GF-D8 (cell line): Measurements from ENCODE around the gene GSTA1.
"Not testable (repeated sequence)": the region's sequence is repeated elsewhere in the genome, so short reads cannot be mapped to it uniquely, and the experiment has no call there.

Source experiments
- DNase-seq: peaks from one replicate; lab custom pipeline; 2025; lab: John Stamatoyannopoulos, UW

GSTA1 gene

DNA sequence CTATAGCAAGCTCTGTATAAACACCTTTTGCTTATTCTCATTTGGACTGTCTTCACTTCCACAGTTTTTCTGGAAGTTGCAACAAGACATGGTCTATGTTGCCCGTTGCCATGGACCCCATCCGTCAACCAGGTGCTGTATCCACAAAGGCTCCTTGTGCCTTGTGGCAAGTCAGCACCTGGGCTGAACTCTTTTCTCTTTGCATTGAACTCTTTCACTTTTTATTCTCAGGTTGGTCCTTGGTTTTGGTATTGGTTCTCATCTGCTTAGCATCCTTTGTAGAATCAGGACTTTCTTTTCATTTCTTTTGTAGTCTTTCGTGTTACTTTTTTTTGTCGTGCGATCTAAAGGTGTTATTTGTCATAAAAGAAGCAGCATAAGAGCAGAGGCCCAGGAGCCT, 5.0 kb upstream of the GSTA1 start:
- DNase-seq, result no peak

DNA sequence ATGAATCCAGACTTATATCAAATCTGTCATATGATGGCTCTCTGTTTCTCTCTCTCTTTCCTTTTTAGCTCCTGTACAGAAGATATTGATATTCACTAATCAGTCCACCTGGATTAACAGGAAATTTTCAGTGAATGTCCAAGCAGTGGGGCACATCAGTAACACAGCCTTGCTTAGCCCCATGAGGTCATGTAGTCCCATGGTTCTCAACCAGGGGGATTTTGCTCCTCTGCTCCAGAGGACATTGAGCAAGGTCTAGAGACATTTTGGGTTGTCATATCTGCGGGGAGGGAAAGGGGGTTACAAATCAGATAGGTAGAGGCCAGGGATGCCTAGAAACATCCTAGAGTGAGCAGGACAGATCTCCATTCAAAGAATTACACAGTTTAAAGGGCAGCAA, 810 bp downstream of the GSTA1 start:
- DNase-seq, result no peak

DNA sequence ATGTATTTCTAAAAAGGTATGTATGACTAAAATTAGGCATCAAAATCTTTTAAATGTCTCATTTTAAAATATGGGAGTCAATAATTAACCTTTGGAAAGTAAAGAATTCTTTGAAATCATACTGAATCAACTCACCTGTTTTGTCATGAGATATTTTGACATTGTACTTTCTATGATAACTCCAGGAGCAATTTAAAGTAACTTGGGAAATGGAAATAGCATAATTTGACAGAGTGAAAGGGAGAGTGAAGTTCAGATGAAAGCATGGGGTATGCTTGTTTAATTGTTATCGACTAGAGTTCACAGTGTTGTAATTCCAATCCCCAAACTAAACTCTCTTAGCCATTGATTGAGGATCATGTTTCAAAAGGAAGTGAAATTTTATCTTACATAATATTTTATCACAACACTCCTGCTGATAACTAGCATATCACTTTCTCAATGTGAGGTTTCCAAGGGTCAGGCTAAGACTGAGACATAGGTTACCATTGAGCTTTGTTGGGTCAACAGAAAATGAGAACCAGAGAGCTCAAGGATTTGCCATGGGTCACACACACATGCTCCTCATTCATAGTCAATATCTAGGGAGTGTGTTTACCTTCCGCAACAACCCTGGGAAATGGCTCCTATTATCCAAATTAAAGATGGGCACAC, 2.3 kb downstream of the GSTA1 start:
- no peak for DNase-seq

DNA sequence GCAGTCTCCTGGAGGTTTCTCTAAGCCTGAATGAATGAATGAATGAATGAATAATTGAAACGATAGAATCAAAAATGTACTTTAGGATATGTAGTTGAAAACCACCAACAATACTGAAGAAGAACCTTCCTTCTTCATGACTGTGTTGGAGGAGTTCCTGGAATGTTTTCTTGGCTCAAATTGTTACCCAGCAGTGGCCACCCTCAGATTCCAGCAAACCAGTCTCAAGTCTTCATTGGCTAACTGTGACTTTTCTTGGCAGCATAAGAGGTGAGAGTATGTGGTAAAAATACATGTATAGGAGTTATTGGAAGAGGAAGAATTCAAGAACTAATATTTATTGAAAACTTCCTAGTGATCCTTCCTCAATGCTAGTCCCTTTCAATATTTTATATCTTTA, 4.3 kb downstream of the GSTA1 start:
- DNase-seq, result not testable (repeated sequence)

DNA sequence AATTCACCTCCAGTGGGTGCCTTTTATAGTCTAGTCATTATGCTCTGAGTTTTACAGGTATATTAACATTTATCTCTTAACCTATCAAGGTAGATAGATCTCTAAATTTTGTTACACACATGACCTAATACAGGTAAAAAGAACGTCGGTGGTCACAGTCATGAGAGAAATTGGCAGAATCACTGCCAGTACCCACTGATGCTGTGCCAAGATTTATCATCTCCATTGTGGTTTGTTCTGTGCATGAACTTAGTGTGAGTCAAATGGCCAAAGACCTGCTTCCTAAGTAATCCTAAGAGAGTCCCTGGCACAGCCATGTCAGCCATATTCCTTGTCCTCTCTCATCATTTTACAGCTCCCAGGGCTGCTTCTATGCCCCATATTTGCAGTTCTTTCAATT, 9.2 kb downstream of the GSTA1 start:
- not testable (repeated sequence) for DNase-seq

DNA sequence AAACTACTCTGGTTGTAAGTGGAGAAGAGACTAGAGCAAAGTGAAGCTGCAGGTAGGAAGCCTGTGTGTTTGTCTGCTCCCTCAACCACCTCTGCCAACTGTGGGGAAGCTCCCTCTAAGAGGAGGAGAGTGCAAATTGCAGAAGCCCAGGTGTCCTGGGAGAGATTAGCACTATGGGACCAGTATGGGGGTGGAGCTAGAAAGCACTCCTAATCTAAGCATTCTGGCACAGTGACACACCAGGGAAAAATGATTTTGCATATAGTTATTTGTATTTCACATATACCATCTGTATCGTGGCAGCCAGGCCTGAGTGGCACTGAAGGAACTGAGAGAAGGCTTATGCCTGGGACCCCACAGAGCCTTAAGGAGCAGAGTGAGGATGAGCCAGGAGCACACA, 12.8 kb downstream of the GSTA1 start:
- DNase-seq, result no peak

DNA sequence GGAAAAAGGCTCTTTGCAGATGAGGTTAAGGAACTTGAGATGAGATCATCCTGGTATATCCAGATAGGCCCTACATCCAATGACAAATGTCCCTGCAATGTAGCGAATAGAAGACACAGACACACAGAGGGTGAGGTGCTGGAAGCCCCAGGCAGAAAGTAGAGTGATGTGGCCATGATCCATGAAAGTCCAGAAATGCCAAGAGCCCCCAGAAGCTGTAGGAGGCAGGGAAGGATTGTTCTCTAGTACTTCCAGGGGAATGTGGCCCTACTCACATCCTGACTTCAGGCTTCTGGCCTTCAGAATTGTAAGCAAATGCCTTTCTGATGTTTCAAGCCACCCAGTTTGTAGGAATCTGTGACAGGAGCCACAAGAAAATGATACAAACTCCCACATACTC, 14.0 kb downstream of the GSTA1 start:
- not testable (repeated sequence) for DNase-seq

DNA sequence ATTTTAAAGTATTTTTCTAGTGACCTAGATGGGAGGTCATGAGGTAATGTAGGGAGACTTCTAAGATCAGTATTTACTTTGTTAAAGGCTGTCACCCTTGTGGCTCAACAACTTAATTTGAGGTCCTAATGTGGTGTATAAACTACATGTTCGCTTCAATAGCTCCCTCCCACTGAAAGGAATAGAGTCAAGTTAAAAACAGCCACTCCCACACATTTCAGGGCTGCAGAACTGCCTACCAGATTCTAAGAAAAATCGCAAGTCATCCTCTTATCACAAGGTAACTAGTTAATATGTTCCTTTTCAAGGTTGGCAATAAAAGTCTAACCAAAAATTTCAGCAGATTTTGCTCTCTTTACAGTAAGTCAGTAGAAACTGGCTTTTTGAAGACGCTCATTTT, 15.1 kb downstream of the GSTA1 start:
- no peak for DNase-seq

DNA sequence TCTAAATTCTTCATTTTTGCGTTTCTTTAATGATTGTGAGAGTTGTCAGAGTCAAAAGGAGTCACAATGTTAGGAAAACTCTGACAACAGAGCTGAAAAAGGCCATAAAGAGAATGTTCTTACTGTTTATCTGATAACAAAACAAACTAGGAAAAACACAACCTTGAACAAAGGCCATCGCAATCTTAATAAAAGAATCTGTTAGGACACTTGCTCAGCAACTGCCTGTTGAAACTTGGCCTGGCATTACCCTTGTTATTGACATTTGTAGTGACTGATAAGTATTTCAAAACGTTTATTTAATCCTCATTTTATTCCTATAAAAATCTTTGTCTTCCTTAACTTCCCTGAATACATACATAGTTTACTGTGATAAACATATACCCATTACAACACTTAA, 15.7 kb downstream of the GSTA1 start:
- DNase-seq, result no peak

DNA sequence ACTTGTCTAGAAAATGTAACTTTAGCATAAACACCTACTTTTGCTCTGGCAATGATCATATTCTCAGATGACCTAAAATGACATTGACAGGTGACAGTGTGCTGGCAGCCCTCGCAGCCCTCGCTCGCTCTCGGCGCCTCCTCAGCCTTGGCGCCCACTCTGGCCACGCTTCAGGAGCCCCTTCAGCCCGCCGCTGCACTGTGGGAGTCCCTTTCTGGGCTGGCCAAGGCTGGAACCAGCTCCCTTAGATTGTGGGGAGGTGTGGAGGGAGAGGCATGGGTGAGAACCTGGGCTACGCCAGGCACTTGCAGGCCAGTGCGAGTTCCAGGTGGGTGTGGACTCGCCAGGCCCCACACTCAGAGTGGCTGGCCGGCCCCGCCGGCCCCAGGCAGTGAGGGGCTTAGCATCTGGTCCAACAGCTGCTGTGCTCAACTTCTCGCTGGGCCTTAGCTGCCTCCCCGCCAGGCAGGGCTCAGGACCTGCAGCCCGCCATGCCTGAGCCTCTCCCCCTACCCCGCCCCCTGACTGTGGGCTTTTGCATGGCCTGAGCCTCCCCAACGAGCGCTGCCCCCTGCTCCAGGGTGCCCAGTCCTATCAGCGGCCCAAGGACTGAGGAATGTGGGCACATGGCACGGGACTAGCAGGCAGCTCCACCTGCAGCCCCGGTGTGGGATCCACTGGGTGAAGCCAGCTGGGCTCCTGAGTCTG, 17.2 kb downstream of the GSTA1 start:
- DNase-seq, result no peak

DNA sequence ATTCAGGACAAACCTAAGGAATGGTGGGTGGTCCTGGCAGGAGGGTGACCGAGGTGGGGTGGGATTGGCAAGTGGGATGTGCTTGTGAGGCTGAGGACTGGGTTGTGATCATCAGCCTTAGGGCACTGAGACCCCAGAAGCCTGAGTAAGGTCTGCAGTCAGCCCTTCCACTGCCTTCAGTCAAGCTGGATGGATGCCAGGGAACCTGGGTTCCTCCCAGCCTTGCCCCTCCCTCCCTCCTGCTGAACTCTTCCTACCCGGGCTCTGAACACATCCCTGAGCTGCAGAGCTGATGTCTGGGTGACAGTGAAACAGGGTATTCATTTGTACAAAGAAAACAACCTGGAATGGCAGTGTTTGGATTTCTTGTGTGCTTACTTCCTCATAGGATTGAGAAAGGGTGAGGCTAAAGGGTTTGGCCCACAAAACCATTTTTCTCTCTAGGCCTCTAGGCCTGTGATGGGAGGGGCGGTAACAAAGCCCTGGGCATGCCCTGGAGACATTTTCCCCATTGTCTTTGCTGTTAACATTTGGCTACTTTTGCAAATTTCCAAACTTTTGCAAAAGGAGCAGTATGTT, 20.8 kb downstream of the GSTA1 start:
- not testable (repeated sequence) for DNase-seq

DNA sequence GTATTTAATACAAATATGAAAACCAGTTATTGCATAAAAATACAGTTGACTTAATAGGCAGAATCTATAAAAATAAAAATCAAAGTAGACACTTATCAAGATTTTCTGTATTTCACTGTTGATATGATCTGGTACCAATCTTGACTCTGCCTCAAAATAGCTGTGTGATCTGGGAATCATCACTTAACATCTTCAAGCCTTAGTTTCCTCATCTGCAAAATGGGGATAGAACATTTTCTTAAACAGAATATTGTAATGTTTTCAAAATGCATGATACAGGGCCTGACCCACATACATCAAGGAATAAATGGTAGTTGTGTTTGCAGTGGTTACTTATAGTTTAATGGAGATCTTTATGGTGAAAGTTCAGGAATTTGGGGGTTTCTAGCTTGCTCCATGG, 21.4 kb downstream of the GSTA1 start:
- not testable (repeated sequence) for DNase-seq

DNA sequence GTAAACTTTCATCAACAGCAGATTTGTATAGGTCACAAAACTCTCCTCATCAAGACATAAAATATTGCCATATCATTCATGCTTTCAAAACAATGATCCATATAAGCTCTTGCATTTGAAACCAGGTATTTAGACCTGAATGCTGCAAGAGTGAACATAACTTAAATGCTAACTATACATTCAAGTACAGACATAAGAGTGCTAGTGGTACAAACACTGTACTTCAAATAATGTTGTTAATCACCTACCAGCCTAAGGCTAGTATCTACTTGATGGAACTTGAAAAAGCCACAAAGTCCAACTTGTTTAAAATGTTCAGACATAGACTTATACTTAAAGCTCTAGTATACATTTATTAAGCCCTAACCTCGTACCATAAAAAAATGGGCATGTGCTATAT, 24.4 kb downstream of the GSTA1 start:
- no peak for DNase-seq

DNA sequence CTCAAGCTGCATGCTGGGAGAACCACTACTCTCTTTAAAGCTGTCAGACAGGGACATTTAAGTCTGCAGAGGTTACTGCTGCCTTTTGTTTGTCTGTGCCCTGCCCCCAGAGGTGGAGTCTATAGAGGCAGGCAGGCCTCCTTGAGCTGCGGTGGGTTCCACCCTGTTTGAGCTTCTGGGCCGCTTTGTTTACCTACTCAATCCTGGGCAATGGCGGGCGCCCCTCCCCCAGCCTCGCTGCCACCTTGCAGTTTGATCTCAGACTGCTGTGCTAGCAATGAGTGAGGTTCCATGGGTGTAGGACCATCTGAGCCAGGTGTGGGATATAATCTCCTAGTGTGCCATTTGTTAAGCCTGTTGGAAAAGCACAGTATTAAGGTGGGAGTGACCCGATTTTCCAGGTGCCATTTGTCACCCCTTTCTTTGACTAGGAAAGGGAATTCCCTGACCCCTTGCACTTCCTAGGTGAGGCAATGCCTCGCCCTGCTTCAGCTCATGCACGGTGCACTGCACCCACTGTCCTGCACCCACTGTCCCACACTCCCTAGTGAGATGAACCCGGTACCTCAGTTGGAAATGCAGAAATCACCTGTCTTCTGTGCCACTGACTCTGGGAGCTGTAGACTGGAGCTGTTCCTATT, 26.8 kb downstream of the GSTA1 start:
- not testable (repeated sequence) for DNase-seq

DNA sequence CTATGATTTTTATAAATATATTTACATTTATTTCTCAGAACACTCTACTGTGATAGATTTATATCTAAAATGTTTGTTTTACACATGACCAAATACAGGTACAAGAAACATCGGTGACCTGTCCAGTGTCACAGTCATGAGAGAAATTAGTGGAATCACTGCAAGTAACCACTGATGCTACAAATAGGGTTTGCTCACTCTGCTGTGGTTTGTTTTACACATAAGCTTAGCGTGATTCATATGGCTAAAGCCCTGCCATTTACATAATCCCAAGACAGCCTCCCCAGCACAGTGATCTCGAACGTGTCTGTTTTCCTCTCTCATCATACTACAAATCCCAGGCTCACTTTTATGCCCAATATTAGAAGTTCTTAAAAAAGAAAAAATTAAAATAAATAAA, 34.2 kb downstream of the GSTA1 start:
- not testable (repeated sequence) for DNase-seq

DNA sequence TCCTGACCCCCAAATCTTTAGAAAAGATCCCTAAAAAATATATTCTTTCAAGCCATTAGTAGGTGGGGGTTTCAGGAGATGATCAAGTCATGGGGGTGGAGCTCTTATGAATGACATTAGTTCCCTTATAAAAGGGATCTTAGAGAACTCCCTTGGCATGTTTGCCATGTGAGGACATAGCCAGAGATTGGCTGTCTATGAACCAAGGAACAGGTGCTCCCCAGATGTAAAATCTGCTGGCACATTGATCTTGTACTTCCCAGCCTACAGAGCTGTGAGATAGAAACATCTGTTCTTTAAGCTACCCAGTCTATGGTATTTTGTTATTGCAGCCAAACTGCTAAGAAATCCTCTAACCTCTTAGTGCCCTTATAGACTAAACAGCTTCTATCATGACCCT, 36.0 kb downstream of the GSTA1 start:
- DNase-seq, result not testable (repeated sequence)

DNA sequence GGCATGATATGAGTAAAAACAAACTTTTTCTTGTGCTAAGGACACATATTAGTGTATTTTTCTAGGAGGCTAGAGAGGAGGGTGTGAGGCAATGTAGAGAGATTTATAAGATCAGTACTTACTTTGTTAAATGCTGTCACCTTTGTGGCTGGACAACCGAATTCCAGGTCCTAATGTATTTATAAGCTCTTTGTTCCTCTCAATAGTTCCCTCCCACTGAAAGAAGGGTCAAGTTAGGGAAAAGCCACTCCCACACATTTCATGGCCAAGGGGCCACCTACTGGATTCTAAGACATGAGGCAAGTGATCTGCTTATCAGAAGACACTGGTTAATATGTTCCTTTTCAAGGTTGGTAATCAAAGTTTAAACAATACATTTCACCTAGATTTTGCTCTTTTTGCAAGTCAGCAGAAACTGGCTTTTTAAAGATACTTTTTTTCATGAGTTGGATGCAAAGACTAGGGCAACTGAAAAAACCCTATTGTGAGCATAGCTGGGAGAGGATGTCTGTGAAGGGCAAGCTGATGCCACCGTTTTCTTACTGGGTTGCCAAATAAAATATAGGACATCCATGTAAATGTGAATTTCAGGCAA, 40.2 kb downstream of the GSTA1 start, which contains the start of gene GSTA2:
TSS of gene GSTA2 (minus strand) at position 154 of the 595 bp plus-strand sequence. CDS start 5,528 bp downstream, outside the sequence.
- DNase-seq, result not testable (repeated sequence)

DNA sequence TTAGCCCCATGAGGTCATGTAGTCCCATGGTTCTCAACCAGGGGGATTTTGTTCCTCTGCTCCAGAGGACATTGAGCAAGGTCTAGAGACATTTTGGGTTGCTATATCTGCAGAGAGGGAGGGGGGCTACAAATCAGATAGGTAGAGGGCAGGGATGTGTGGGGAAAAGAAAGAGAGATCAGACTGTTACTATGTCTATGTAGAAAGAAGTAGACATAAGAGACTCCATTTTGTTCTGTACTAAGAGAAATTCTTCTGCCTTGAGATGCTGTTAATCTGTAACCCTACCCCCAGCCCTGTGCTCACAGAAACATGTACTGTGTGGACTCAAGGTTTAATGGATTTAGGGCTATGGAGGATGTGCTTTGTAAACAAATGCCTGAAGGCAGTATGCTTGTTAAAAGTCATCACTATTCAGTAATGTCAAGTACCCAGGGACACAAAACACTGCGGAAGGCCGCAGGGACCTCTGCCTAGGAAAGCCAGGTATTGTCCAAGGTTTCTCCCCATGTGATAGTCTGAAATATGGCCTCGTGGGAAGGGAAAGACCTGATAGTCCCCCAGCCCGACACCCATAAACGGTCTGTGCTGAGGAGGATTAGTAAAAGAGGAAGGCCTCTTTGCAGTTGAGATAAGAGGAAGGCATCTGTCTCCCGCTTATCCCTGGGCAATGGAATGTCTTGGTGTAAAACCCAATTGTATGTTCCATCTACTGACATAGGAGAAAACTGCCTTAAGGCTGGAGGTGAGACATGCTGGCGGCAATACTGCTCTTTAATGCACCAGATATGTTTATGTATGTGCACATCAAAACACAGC, 41.7 kb downstream of the GSTA1 start:
- DNase-seq, result not testable (repeated sequence)

DNA sequence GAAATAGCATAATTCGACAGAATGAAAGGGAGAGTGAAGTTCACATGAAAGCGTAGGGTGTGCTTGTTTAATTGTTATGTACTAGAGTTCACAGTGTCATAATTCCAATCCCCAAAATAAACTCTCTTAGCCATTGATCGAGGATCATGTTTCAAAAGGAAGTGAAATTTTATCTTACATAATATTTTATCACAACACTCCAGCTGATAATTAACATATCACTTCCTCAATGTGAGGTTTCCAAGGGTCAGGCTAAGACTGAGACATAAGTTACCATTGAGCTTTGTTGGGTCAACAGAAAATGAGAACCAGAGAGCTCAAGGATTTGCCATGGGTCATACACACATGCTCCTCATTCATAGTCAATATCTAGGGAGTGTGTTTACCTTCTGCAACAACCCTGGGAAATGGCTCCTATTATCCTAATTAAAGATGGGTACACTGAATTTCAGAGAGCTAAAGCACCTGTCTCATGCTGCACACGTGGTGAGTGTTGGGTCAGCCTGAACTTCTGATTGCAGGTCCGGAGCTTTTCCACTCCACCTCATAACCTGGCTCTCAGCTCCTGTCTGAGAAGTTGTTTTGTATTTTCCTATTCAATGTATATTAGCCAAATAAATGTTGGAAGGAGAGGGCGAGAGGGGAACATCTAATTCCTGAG, 43.4 kb downstream of the GSTA1 start:
- DNase-seq, result no peak

DNA sequence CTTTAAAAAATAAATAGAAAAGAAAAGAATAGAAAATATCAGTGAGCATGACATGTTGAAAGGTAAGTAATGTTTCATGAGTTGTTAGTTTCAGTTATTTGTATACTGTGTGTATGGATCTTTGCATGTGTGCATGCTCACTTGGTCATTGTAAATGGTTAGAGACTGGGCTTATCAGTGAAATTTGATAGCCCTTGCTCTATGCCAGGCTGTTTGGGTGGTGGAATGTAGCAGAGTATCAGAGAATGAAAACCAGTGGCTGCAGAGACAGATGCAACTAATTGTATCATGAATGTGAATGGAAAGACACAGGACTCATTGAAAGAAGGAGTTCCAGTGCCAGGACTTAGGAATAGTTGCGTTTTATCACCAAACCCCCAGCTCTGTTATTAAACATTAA, 44.5 kb downstream of the GSTA1 start:
- no peak for DNase-seq
